HEK293 (cell line): ENCODE measurements around the gene NRSN2.

Experiments
- CTCF ChIP-seq: fragments of 450-650 bp; formaldehyde crosslinking; IDR thresholded peaks from 2 replicates; pipeline ENCODE4 v1.5.1; 2016; ENCODE audit warnings: missing biosample characterization, missing genetic modification characterization
- FEZF1 ChIP-seq: fragments of 450-650 bp; formaldehyde crosslinking; IDR thresholded peaks from 2 replicates; pipeline ENCODE4 v1.5.1; 2016; ENCODE audit warnings: missing biosample characterization, missing genetic modification characterization
- OSR2 ChIP-seq: fragments of 450-650 bp; formaldehyde crosslinking; IDR thresholded peaks from 2 replicates; pipeline ENCODE4 v1.5.1; 2016; ENCODE audit warnings: missing biosample characterization, missing genetic modification characterization
- SP7 ChIP-seq: fragments of 450-650 bp; formaldehyde crosslinking; IDR thresholded peaks from 2 replicates; pipeline ENCODE4 v1.5.1; 2016; ENCODE audit warnings: missing biosample characterization, missing genetic modification characterization
- ZEB2 ChIP-seq: fragments of 450-650 bp; formaldehyde crosslinking; IDR thresholded peaks from 2 replicates; pipeline ENCODE4 v1.5.1; 2016; ENCODE audit warnings: missing biosample characterization, missing genetic modification characterization
- ZNF10 ChIP-seq: fragments of 450-650 bp; formaldehyde crosslinking; IDR thresholded peaks from 2 replicates; pipeline ENCODE4 v1.5.1; 2017; ENCODE audit warnings: missing biosample characterization, missing genetic modification characterization
- ZNF169 ChIP-seq: fragments of 450-650 bp; formaldehyde crosslinking; IDR thresholded peaks from 2 replicates; pipeline ENCODE4 v1.5.1; 2016; ENCODE audit warnings: missing biosample characterization, missing genetic modification characterization
- ZNF214 ChIP-seq: fragments of 450-650 bp; formaldehyde crosslinking; IDR thresholded peaks from 2 replicates; pipeline ENCODE4 v1.5.1; 2017; ENCODE audit warnings: missing biosample characterization, mild to moderate bottlenecking, missing genetic modification characterization, borderline replicate concordance
- ZNF221 ChIP-seq: fragments of 450-650 bp; formaldehyde crosslinking; IDR thresholded peaks from 2 replicates; pipeline ENCODE4 v1.5.1; 2017; ENCODE audit warnings: missing biosample characterization, missing genetic modification characterization, borderline replicate concordance
- ZNF280D ChIP-seq: fragments of 450-650 bp; formaldehyde crosslinking; IDR thresholded peaks from 2 replicates; pipeline ENCODE4 v1.5.1; 2016; ENCODE audit warnings: missing biosample characterization, missing genetic modification characterization
- ZNF350 ChIP-seq: fragments of 450-650 bp; formaldehyde crosslinking; IDR thresholded peaks from 2 replicates; pipeline ENCODE4 v1.5.0; 2017; ENCODE audit warnings: missing biosample characterization, mild to moderate bottlenecking, missing genetic modification characterization
- ZNF366 ChIP-seq: fragments of 450-650 bp; formaldehyde crosslinking; conservative IDR thresholded peaks from 2 replicates; pipeline ENCODE4 v1.5.1; 2016; ENCODE audit warnings: missing biosample characterization, missing genetic modification characterization
- ZNF426 ChIP-seq: fragments of 450-650 bp; formaldehyde crosslinking; IDR thresholded peaks from 2 replicates; pipeline ENCODE4 v1.5.1; 2017; ENCODE audit warnings: missing biosample characterization, missing genetic modification characterization, mild to moderate bottlenecking, inconsistent platforms, moderate library complexity
- ZNF473 ChIP-seq: fragments of 450-650 bp; formaldehyde crosslinking; IDR thresholded peaks from 2 replicates; pipeline ENCODE4 v1.5.1; 2017; ENCODE audit warnings: missing biosample characterization, missing genetic modification characterization
- ZNF544 ChIP-seq: fragments of 450-650 bp; formaldehyde crosslinking; IDR thresholded peaks from 2 replicates; pipeline ENCODE4 v1.5.0; 2017; ENCODE audit warnings: missing biosample characterization, missing genetic modification characterization
- ZNF558 ChIP-seq: fragments of 450-650 bp; formaldehyde crosslinking; IDR thresholded peaks from 2 replicates; pipeline ENCODE4 v1.5.1; 2016; ENCODE audit warnings: missing biosample characterization, missing genetic modification characterization
- ZNF561 ChIP-seq: fragments of 450-650 bp; IDR thresholded peaks from 2 replicates; pipeline ENCODE4 v1.5.1; 2018; ENCODE audit warnings: missing biosample characterization, missing genetic modification characterization, borderline replicate concordance
- ZNF571 ChIP-seq: fragments of 450-650 bp; formaldehyde crosslinking; IDR thresholded peaks from 2 replicates; pipeline ENCODE4 v1.5.0; 2017; ENCODE audit warnings: missing biosample characterization, missing genetic modification characterization
- ZNF624 ChIP-seq: fragments of 450-650 bp; formaldehyde crosslinking; IDR thresholded peaks from 2 replicates; pipeline ENCODE4 v1.5.1; 2017; ENCODE audit warnings: missing biosample characterization, missing genetic modification characterization
- ZNF768 ChIP-seq: fragments of 450-650 bp; formaldehyde crosslinking; IDR thresholded peaks from 2 replicates; pipeline ENCODE4 v1.5.1; 2018; ENCODE audit warnings: missing biosample characterization, mild to moderate bottlenecking, missing genetic modification characterization
- ZNF791 ChIP-seq: fragments of 450-650 bp; formaldehyde crosslinking; IDR thresholded peaks from 2 replicates; pipeline ENCODE4 v1.5.1; 2016; ENCODE audit warnings: missing biosample characterization, missing genetic modification characterization
- ZSCAN23 ChIP-seq: fragments of 450-650 bp; formaldehyde crosslinking; IDR thresholded peaks from 2 replicates; pipeline ENCODE4 v1.5.1; 2016; ENCODE audit warnings: missing biosample characterization, missing genetic modification characterization
- TF ChIP-seq, protein P1 (sequence below): fragments of 450-650 bp; formaldehyde crosslinking; IDR thresholded peaks from 2 replicates; pipeline ENCODE4 v1.5.1; 2016; ENCODE audit warnings: missing biosample characterization, missing genetic modification characterization, low read depth
- TF ChIP-seq, protein P2 (sequence below): fragments of 450-650 bp; formaldehyde crosslinking; IDR thresholded peaks from 2 replicates; pipeline ENCODE4; 2016; ENCODE audit warnings: missing biosample characterization, missing genetic modification characterization
- TF ChIP-seq, protein P3 (sequence below): fragments of 450-650 bp; formaldehyde crosslinking; IDR thresholded peaks from 2 replicates; pipeline ENCODE4 v1.5.1; 2016; ENCODE audit warnings: missing biosample characterization, missing genetic modification characterization
- TF ChIP-seq, protein P4 (sequence below): fragments of 450-650 bp; formaldehyde crosslinking; IDR thresholded peaks from 2 replicates; pipeline ENCODE4 v1.5.1; 2016; ENCODE audit warnings: missing biosample characterization, missing genetic modification characterization

NRSN2 gene

GRCh38 chr20:330233-331149, 16.4 kb upstream of the NRSN2 start (continued):
- no peak for TF ChIP-seq FEZF1
- no peak for TF ChIP-seq ZNF350 (tag by site-specific recombination)
- TF ChIP-seq OSR2 (tag by site-specific recombination): no peak
- no peak for TF ChIP-seq ZNF10
- TF ChIP-seq ZNF221: no peak
- TF ChIP-seq CTCF (tag by site-specific recombination): peak; percentile 63; the same call in 1 of the 2 replicates
- TF ChIP-seq, protein P1, sequence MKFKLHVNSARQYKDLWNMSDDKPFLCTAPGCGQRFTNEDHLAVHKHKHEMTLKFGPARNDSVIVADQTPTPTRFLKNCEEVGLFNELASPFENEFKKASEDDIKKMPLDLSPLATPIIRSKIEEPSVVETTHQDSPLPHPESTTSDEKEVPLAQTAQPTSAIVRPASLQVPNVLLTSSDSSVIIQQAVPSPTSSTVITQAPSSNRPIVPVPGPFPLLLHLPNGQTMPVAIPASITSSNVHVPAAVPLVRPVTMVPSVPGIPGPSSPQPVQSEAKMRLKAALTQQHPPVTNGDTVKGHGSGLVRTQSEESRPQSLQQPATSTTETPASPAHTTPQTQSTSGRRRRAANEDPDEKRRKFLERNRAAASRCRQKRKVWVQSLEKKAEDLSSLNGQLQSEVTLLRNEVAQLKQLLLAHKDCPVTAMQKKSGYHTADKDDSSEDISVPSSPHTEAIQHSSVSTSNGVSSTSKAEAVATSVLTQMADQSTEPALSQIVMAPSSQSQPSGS (tag by site-specific recombination): no peak
- peak; percentile 57; the same call in 1 of the 2 replicates for TF ChIP-seq ZEB2 (tag by site-specific recombination)
- TF ChIP-seq, protein P2, sequence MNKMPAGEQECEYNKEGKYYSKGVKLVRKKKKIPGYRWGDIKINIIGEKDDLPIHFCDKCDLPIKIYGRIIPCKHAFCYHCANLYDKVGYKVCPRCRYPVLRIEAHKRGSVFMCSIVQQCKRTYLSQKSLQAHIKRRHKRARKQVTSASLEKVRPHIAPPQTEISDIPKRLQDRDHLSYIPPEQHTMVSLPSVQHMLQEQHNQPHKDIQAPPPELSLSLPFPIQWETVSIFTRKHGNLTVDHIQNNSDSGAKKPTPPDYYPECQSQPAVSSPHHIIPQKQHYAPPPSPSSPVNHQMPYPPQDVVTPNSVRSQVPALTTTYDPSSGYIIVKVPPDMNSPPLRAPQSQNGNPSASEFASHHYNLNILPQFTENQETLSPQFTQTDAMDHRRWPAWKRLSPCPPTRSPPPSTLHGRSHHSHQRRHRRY (tag by site-specific recombination): no peak
- no peak for TF ChIP-seq ZNF426
- no peak for TF ChIP-seq ZNF791 (tag by site-specific recombination)
- no peak for TF ChIP-seq ZSCAN23
- no peak for TF ChIP-seq ZNF624 (tag by site-specific recombination)
- TF ChIP-seq ZNF214 (tag by site-specific recombination): no peak
- TF ChIP-seq ZNF571: no peak
- TF ChIP-seq ZNF473 (tag by site-specific recombination): no peak
- TF ChIP-seq, protein P3, sequence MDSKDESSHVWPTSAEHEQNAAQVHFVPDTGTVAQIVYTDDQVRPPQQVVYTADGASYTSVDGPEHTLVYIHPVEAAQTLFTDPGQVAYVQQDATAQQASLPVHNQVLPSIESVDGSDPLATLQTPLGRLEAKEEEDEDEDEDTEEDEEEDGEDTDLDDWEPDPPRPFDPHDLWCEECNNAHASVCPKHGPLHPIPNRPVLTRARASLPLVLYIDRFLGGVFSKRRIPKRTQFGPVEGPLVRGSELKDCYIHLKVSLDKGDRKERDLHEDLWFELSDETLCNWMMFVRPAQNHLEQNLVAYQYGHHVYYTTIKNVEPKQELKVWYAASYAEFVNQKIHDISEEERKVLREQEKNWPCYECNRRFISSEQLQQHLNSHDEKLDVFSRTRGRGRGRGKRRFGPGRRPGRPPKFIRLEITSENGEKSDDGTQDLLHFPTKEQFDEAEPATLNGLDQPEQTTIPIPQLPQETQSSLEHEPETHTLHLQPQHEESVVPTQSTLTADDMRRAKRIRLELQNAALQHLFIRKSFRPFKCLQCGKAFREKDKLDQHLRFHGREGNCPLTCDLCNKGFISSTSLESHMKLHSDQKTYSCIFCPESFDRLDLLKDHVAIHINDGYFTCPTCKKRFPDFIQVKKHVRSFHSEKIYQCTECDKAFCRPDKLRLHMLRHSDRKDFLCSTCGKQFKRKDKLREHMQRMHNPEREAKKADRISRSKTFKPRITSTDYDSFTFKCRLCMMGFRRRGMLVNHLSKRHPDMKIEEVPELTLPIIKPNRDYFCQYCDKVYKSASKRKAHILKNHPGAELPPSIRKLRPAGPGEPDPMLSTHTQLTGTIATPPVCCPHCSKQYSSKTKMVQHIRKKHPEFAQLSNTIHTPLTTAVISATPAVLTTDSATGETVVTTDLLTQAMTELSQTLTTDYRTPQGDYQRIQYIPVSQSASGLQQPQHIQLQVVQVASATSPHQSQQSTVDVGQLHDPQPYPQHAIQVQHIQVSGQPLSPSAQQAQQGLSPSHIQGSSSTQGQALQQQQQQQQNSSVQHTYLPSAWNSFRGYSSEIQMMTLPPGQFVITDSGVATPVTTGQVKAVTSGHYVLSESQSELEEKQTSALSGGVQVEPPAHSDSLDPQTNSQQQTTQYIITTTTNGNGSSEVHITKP: peak; percentile 96
- no peak; the same call in 1 of the 2 replicates for TF ChIP-seq ZNF561 (tag by site-specific recombination)
- no peak for TF ChIP-seq ZNF768 (tag by site-specific recombination)
- TF ChIP-seq ZNF280D (tag by site-specific recombination): no peak
- no peak for TF ChIP-seq ZNF169 (tag by site-specific recombination)
- peak; percentile 39 for TF ChIP-seq ZNF366 (tag by site-specific recombination)
- TF ChIP-seq ZNF544: no peak
- TF ChIP-seq ZNF558: no peak
- peak; percentile 51; the same call in 1 of the 2 replicates for TF ChIP-seq SP7 (tag by site-specific recombination)
- TF ChIP-seq, protein P4, sequence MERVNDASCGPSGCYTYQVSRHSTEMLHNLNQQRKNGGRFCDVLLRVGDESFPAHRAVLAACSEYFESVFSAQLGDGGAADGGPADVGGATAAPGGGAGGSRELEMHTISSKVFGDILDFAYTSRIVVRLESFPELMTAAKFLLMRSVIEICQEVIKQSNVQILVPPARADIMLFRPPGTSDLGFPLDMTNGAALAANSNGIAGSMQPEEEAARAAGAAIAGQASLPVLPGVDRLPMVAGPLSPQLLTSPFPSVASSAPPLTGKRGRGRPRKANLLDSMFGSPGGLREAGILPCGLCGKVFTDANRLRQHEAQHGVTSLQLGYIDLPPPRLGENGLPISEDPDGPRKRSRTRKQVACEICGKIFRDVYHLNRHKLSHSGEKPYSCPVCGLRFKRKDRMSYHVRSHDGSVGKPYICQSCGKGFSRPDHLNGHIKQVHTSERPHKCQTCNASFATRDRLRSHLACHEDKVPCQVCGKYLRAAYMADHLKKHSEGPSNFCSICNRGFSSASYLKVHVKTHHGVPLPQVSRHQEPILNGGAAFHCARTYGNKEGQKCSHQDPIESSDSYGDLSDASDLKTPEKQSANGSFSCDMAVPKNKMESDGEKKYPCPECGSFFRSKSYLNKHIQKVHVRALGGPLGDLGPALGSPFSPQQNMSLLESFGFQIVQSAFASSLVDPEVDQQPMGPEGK (tag by site-specific recombination): 0 out of 2 replicates have a peak, but pooled peaks have one; percentile 13
